Astrocyte (in vitro differentiated cells and primary cell): ENCODE data around the gene PAX5. TPM values are rescaled to one million over a fixed set of nuclear protein-coding genes. Genes with fewer than 3 reads are reported as not detected.

Source experiments
- DNase-seq: peaks from one replicate; pipeline ENCODE4 v3.0.0-alpha.2; 2010; ENCODE audit warnings: low read depth
- FAIRE-seq: peaks from 2 replicates; lab custom pipeline; 2011; peaks lifted over from hg19 to GRCh38; lab: Jason Lieb, UNC
- H2AFZ ChIP-seq: 2 replicates; pipeline ENCODE4 v1.6.0; 2012; ENCODE audit warnings: low read depth, low read length, inconsistent platforms
- H3K27ac ChIP-seq: 2 replicates; pipeline ENCODE4 v1.5.1; 2011; ENCODE audit warnings: low read depth, low read length, inconsistent platforms
- H3K27me3 ChIP-seq: 2 replicates; pipeline ENCODE4 v1.6.0; 2011; ENCODE audit warnings: low read length, inconsistent platforms; ENCODE audit not compliant: insufficient read depth
- H3K36me3 ChIP-seq: 2 replicates; pipeline ENCODE4 v1.5.1; 2011; ENCODE audit warnings: low read length, inconsistent platforms; ENCODE audit not compliant: insufficient read depth
- H3K4me1 ChIP-seq: 2 replicates; pipeline ENCODE4 v1.5.1; 2011; ENCODE audit warnings: low read length, inconsistent platforms; ENCODE audit not compliant: insufficient read depth
- H3K4me2 ChIP-seq: 2 replicates; pipeline ENCODE4 v1.6.0; 2012; ENCODE audit warnings: low read length, inconsistent platforms
- H3K4me3 ChIP-seq: 2 replicates; pipeline ENCODE4 v1.5.1; 2011; ENCODE audit warnings: low read depth, mild to moderate bottlenecking, low read length, inconsistent platforms; ENCODE audit not compliant: insufficient read depth
- H3K79me2 ChIP-seq: 2 replicates; pipeline ENCODE4 v1.6.0; 2012; ENCODE audit warnings: mild to moderate bottlenecking, low read length, inconsistent platforms; ENCODE audit not compliant: insufficient read depth
- H3K9ac ChIP-seq: 2 replicates; pipeline ENCODE4 v1.6.0; 2012; ENCODE audit warnings: mild to moderate bottlenecking, low read length, inconsistent platforms
- H3K9me3 ChIP-seq: 2 replicates; pipeline ENCODE4 v1.5.1; 2012; ENCODE audit warnings: low read depth, mild to moderate bottlenecking, low read length, inconsistent platforms; ENCODE audit not compliant: insufficient read depth
- H4K20me1 ChIP-seq: 2 replicates; pipeline ENCODE4 v1.6.0; 2012; ENCODE audit warnings: low read length, inconsistent platforms; ENCODE audit not compliant: insufficient read depth
- H3K27ac Mint-ChIP-seq: one replicate; pipeline ENCODE4 v1.8.0; 2021; ENCODE audit warnings: mild to moderate bottlenecking, mixed read lengths; ENCODE audit not compliant: unreplicated experiment
- H3K27me3 Mint-ChIP-seq: one replicate; pipeline ENCODE4 v1.8.0; 2021; ENCODE audit warnings: low read depth, mixed read lengths; ENCODE audit not compliant: unreplicated experiment
- H3K36me3 Mint-ChIP-seq: one replicate; pipeline ENCODE4 v1.8.0; 2021; ENCODE audit warnings: low read depth, mixed read lengths; ENCODE audit not compliant: unreplicated experiment
- H3K4me1 Mint-ChIP-seq: one replicate; pipeline ENCODE4 v1.8.0; 2021; ENCODE audit warnings: low read depth, mixed read lengths; ENCODE audit not compliant: unreplicated experiment
- H3K4me3 Mint-ChIP-seq: one replicate; pipeline ENCODE4 v1.8.0; 2021; ENCODE audit warnings: mild to moderate bottlenecking, moderate library complexity, mixed read lengths; ENCODE audit not compliant: unreplicated experiment
- H3K9me3 Mint-ChIP-seq: one replicate; pipeline ENCODE4 v1.8.0; 2021; ENCODE audit warnings: mild to moderate bottlenecking, mixed read lengths; ENCODE audit not compliant: unreplicated experiment
- EZH2 ChIP-seq: IDR thresholded peaks from 2 replicates; pipeline ENCODE4 v1.6.1; 2012; ENCODE audit warnings: mild to moderate bottlenecking, low read length, inconsistent platforms; ENCODE audit not compliant: insufficient read depth
- total RNA-seq: library from RNA; stranded (reverse); gene quantifications from 2 replicates; pipeline ENCODE4 v1.2.1, GENCODE V29; 2021
- TF ChIP-seq, protein P1 (sequence below): IDR thresholded peaks from 2 replicates; pipeline ENCODE4 v1.5.1; 2011; ENCODE audit warnings: low read depth, mild to moderate bottlenecking, inconsistent platforms, low read length, moderate library complexity; ENCODE audit not compliant: insufficient read depth

The PAX5 gene
- total RNA-seq, 1 donor from 2014 or later, result not detected

DNA sequence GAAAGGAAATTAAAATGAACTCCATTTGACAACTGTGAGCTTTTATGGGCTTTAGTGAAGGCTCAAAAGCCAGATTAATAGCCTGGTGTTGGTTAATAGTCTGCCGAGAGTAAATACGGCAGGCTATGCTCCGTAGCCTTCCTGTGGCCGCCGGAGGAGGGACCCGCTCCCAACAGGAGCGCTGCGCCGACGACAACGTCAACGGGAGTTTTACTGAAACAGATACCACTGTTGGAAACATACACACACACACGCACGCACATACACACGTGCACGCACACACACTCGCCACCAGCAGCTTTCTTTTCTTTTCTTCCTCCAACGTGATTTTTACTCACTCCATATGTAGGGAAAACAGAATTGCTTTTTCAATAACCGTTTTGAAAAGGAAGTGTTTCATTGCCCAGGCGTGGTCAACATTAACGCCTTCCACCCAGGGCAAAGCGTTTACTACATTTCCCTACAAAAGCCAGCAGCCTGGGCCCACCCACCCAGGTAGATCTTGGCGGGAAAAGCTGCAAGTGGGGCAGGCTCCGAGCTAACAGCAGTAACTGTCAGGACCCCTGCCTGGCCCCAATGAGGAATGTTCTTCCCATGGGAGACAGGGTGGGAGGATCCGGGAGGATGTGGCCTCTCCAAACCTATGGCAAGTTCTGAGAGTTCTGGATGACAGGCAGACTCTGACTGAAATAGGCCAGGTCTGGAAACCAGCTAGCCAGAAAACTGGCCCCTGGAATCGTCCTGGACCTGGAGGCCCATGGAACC is 72.3 kb downstream of the PAX5 start:
- H3K4me1 ChIP-seq, result no peaks in the 10 kb centered on the region
- H3K9ac ChIP-seq, result no peak overlapping the region
- H3K27ac ChIP-seq, result no peak overlapping the region
- H3K4me3 ChIP-seq, result no peak overlapping the region
- Mint-ChIP-seq H3K36me3 (no peaks in the 10 kb centered on the region), H3K27me3 (peaks cover 89% of the 10 kb centered on the region), H3K4me1 (no peaks in the 10 kb centered on the region), H3K4me3 (no peak overlapping the region), H3K27ac (no peak overlapping the region), H3K9me3 (no peaks in the 10 kb centered on the region)
- no peaks in the 10 kb centered on the region for H3K79me2 ChIP-seq
- H3K9me3 ChIP-seq, result no peaks in the 10 kb centered on the region
- TF ChIP-seq, protein P1, sequence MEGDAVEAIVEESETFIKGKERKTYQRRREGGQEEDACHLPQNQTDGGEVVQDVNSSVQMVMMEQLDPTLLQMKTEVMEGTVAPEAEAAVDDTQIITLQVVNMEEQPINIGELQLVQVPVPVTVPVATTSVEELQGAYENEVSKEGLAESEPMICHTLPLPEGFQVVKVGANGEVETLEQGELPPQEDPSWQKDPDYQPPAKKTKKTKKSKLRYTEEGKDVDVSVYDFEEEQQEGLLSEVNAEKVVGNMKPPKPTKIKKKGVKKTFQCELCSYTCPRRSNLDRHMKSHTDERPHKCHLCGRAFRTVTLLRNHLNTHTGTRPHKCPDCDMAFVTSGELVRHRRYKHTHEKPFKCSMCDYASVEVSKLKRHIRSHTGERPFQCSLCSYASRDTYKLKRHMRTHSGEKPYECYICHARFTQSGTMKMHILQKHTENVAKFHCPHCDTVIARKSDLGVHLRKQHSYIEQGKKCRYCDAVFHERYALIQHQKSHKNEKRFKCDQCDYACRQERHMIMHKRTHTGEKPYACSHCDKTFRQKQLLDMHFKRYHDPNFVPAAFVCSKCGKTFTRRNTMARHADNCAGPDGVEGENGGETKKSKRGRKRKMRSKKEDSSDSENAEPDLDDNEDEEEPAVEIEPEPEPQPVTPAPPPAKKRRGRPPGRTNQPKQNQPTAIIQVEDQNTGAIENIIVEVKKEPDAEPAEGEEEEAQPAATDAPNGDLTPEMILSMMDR, result no peak
- TF ChIP-seq EZH2, result no peak
- H2AFZ ChIP-seq, result no peak overlapping the region
- peak overlapping the region; percentile 54 for H3K4me2 ChIP-seq
- DNase-seq, result peak; percentile 6
- peaks cover 22% of the 10 kb centered on the region for H3K27me3 ChIP-seq
- FAIRE-seq, result no peak
- no peaks in the 10 kb centered on the region for H4K20me1 ChIP-seq
- H3K36me3 ChIP-seq, result no peaks in the 10 kb centered on the region

DNA sequence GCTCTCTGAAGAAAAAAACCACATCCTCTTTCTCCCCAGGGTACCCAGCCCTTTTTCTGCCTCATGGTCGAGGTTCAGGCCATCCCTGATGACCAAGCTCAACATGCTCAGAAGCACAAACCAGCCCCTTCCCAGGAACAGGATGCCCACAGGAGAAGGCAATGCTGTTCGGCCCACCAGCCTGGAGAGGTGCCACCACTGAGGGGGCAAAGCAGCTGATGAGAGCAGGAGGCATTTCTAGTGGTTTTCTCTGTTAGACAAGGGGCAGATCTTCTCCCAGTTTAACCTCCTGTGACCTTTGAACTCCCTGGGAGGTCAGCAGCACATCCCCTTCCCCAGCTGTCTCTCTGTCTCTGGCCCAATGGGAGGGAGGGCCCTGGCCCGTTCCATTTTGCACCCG is 73.0 kb downstream of the PAX5 start:
- no peak for TF ChIP-seq EZH2
- TF ChIP-seq, protein P1, result no peak
- Mint-ChIP-seq H3K36me3 (no peaks in the 10 kb centered on the region), H3K4me1 (no peaks in the 10 kb centered on the region), H3K27ac (no peak overlapping the region), H3K27me3 (peaks cover 93% of the 10 kb centered on the region), H3K4me3 (no peak overlapping the region), H3K9me3 (no peaks in the 10 kb centered on the region)
- FAIRE-seq (no peak), DNase-seq (no peak)
- Histone ChIP-seq H3K4me2 (no peak overlapping the region), H3K4me1 (no peaks in the 10 kb centered on the region), H3K27ac (no peak overlapping the region), H3K27me3 (peaks cover 23% of the 10 kb centered on the region), H3K9me3 (no peaks in the 10 kb centered on the region), H3K36me3 (no peaks in the 10 kb centered on the region), H3K4me3 (no peak overlapping the region), H4K20me1 (no peaks in the 10 kb centered on the region), H2AFZ (no peak overlapping the region), H3K9ac (no peak overlapping the region), H3K79me2 (no peaks in the 10 kb centered on the region)

DNA sequence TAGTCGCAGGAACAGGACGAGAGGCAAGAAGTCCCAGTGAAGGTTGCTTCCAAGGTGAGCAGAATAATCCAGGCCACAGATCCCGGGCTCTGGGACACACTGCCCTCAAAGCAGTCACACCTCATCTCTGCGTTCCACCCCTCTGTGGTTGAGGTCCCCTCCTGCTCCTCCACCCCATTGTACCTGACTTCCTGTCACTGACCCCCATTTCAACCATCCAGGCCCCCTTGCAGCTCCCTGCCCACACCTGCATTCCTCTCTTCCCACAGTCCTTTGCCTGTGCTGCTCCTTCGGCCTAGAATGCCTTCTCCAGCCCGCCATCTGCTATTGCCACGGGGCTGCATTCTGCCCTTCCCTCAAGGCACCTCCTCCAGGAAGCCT is 73.5 kb downstream of the PAX5 start:
- TF ChIP-seq EZH2, result no peak
- TF ChIP-seq, protein P1, result no peak

More for the DNA sequence above, 73.5 kb downstream of the PAX5 start:
- Mint-ChIP-seq H3K27me3 (peaks cover 91% of the 10 kb centered on the region), H3K27ac (no peak overlapping the region), H3K4me3 (no peak overlapping the region), H3K36me3 (no peaks in the 10 kb centered on the region), H3K9me3 (no peaks in the 10 kb centered on the region), H3K4me1 (no peaks in the 10 kb centered on the region)
- Histone ChIP-seq H3K4me3 (no peak overlapping the region), H3K4me1 (no peaks in the 10 kb centered on the region), H3K9ac (no peak overlapping the region), H3K27me3 (peaks cover 26% of the 10 kb centered on the region), H3K27ac (no peak overlapping the region), H3K4me2 (no peak overlapping the region), H3K79me2 (no peaks in the 10 kb centered on the region), H2AFZ (no peak overlapping the region), H4K20me1 (no peaks in the 10 kb centered on the region), H3K9me3 (no peaks in the 10 kb centered on the region), H3K36me3 (no peaks in the 10 kb centered on the region)
- no peak for DNase-seq
- no peak for FAIRE-seq
